KMS-11 (cell line): ENCODE data around the gene ADGRE1.

Experiments used
- H2AFZ ChIP-seq: fragments of 200-600 bp; sonication (generic); 2 replicates; pipeline ENCODE4 v1.6.1; 2016; ENCODE audit warnings: antibody characterized with exemption, mixed run types, low read depth
- H3K27ac ChIP-seq: fragments of 200-600 bp; sonication (generic); 2 replicates; pipeline ENCODE4 v1.6.1; 2016; ENCODE audit warnings: mild to moderate bottlenecking, mixed run types
- H3K27me3 ChIP-seq: fragments of 200-600 bp; sonication (generic); 2 replicates; pipeline ENCODE4 v1.6.1; 2017; ENCODE audit warnings: mild to moderate bottlenecking, low read depth, mixed run types, moderate library complexity; ENCODE audit not compliant: insufficient read depth
- H3K36me3 ChIP-seq: fragments of 200-600 bp; sonication (generic); 2 replicates; pipeline ENCODE4 v1.6.1; 2017; ENCODE audit warnings: mild to moderate bottlenecking, mixed run types; ENCODE audit not compliant: insufficient read depth
- H3K4me1 ChIP-seq: fragments of 200-600 bp; sonication (generic); 2 replicates; pipeline ENCODE4 v1.6.1; 2016; ENCODE audit warnings: mild to moderate bottlenecking, low read depth, mixed run types; ENCODE audit not compliant: poor library complexity, severe bottlenecking
- H3K4me2 ChIP-seq: fragments of 200-600 bp; sonication (generic); 2 replicates; pipeline ENCODE4 v1.7.0; 2016; ENCODE audit warnings: mild to moderate bottlenecking, mixed run types
- H3K4me3 ChIP-seq: fragments of 200-600 bp; sonication (generic); IDR thresholded peaks from 2 replicates; pipeline ENCODE4 v1.6.1; 2017; ENCODE audit warnings: low read depth, low read length, mixed read lengths; ENCODE audit not compliant: insufficient read depth
- H3K79me2 ChIP-seq: fragments of 200-600 bp; sonication (generic); 2 replicates; pipeline ENCODE4 v1.6.1; 2016; ENCODE audit warnings: low read depth, mixed run types; ENCODE audit not compliant: insufficient read depth
- H3K9ac ChIP-seq: fragments of 200-600 bp; sonication (generic); 2 replicates; pipeline ENCODE4 v1.6.1; 2016; ENCODE audit warnings: mild to moderate bottlenecking, mixed run types
- H4K20me1 ChIP-seq: fragments of 200-600 bp; sonication (generic); 2 replicates; pipeline ENCODE4 v1.6.1; 2016; ENCODE audit warnings: mild to moderate bottlenecking, mixed run types; ENCODE audit not compliant: insufficient read depth
- TF ChIP-seq, protein P1 (sequence below): fragments of 200-600 bp; sonication (generic); conservative IDR thresholded peaks from 2 replicates; pipeline ENCODE4 v1.6.1; 2017; ENCODE audit warnings: low read depth, mild to moderate bottlenecking, antibody characterized with exemption, low read length, moderate library complexity, mixed read lengths

The ADGRE1 gene

DNA sequence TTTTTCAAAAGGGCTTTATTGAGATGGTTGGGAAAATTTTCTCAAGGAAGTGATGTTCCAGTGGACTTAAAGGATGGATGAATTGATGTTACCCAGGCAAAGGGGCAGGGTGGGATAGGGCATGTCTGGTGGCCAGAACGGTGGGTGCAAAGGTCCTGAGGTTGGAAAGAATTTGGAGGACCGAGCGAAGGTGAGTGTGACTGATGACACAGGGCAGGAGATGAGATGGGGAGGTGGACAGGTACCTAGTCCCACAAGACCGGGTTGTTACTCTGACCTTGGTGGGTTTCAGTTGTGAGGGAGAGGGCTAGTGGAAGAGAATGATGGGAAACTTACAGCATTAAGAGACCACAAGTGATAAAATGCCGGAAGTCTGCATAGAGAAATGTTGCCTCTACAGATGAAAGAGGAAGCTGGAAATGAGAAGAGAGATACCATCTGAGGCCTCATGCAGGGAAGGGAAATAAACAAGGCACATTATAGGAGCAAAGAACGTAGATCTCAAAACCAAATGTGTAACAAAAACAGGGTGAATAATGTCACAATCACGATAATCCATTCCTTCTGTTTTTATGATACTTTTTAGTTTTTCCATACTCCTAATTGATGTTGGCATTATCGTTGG, 4.5 kb downstream of the ADGRE1 start:
- no peaks in the 10 kb centered on the region for H3K79me2 ChIP-seq
- no peak overlapping the region for H3K4me3 ChIP-seq
- no peaks in the 10 kb centered on the region for H3K4me1 ChIP-seq
- no peak overlapping the region for H3K27ac ChIP-seq
- no peaks in the 10 kb centered on the region for H3K36me3 ChIP-seq
- H3K9ac ChIP-seq = no peak overlapping the region
- H3K27me3 ChIP-seq = no peaks in the 10 kb centered on the region
- H2AFZ ChIP-seq = no peak overlapping the region
- H4K20me1 ChIP-seq = no peaks in the 10 kb centered on the region
- TF ChIP-seq, protein P1, sequence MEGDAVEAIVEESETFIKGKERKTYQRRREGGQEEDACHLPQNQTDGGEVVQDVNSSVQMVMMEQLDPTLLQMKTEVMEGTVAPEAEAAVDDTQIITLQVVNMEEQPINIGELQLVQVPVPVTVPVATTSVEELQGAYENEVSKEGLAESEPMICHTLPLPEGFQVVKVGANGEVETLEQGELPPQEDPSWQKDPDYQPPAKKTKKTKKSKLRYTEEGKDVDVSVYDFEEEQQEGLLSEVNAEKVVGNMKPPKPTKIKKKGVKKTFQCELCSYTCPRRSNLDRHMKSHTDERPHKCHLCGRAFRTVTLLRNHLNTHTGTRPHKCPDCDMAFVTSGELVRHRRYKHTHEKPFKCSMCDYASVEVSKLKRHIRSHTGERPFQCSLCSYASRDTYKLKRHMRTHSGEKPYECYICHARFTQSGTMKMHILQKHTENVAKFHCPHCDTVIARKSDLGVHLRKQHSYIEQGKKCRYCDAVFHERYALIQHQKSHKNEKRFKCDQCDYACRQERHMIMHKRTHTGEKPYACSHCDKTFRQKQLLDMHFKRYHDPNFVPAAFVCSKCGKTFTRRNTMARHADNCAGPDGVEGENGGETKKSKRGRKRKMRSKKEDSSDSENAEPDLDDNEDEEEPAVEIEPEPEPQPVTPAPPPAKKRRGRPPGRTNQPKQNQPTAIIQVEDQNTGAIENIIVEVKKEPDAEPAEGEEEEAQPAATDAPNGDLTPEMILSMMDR = no peak
- H3K4me2 ChIP-seq = no peak overlapping the region

DNA sequence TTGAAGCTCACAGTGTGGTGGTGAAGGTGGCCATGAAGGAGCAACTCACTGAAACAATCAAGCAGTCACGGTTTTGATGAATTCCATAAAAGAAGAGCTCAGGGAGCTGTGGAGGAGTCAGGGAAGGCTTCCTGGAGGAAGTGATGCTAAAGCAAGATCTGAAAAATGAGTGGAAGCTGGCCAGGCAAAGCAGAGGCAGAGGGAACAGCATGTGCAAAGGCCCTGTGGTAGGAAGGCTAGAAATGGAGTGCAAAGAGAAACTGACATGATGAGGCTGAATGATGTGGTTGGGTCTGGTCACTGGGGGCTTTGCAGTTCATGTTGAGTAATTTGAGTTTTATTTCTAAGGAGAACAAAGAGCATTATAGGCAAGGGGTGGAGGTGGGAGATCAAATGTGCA, 6.9 kb downstream of the ADGRE1 start:
- H3K4me1 ChIP-seq = no peaks in the 10 kb centered on the region
- no peaks in the 10 kb centered on the region for H3K79me2 ChIP-seq

DNA sequence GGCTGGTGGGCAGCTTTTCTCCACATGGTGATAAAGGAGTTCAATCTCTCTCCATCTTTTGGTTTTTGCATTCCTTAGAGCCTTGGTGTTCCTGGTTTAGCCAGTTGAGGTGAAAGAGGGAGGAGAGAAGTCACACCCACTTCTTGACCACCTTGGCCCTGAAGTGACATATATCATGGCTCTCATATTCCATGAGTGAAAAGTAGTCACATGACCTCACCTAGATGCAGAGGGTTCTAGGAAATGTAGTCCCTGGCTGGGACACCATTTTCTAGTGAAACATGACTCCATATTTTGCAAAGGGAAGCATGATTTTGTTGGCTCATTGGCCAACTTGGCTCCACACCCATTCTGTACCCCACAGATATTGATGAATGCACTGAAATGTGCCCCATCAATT, 16.1 kb downstream of the ADGRE1 start:
- TF ChIP-seq, protein P1 = no peak
- Histone ChIP-seq H2AFZ (no peak overlapping the region), H4K20me1 (no peaks in the 10 kb centered on the region), H3K79me2 (no peaks in the 10 kb centered on the region), H3K4me1 (no peaks in the 10 kb centered on the region), H3K4me2 (no peak overlapping the region), H3K27me3 (no peaks in the 10 kb centered on the region), H3K27ac (no peak overlapping the region), H3K9ac (no peak overlapping the region), H3K4me3 (no peak overlapping the region), H3K36me3 (no peaks in the 10 kb centered on the region)

More for the DNA sequence above, 6.9 kb downstream of the ADGRE1 start:
- no peaks in the 10 kb centered on the region for H3K27me3 ChIP-seq
- H3K27ac ChIP-seq = no peak overlapping the region
- H3K9ac ChIP-seq = no peak overlapping the region
- H3K4me3 ChIP-seq = no peak overlapping the region
- H4K20me1 ChIP-seq = no peaks in the 10 kb centered on the region
- H3K36me3 ChIP-seq = no peaks in the 10 kb centered on the region
- TF ChIP-seq, protein P1 = no peak
- H3K4me2 ChIP-seq = no peak overlapping the region
- H2AFZ ChIP-seq = no peak overlapping the region

DNA sequence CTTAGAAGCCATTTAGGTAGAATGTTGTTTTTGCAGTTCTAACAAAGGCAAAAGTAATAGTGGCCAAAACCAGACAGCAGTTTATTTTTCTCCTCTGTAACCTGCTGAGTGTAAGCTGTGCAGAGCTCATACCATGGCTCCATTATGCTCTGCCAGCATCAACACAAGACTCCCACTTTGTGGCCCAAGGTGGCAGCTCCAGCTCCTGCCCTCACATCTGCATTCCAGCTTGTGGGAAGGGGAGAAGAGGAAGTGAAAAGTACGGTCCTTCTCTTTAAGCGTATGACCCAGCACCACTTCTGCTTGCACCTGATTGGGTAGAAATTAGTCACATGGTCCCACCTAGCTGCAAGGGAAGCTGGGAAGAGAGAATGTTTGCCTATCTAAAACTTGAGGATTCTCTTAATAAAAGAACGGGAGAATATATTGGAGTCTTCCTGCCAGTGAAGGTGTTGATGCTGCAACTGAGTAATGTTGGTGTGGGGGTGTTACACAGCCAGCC, 19.2 kb downstream of the ADGRE1 start:
- Histone ChIP-seq H3K36me3 (no peaks in the 10 kb centered on the region), H2AFZ (no peak overlapping the region), H3K9ac (no peak overlapping the region), H3K4me3 (no peak overlapping the region), H3K79me2 (no peaks in the 10 kb centered on the region), H4K20me1 (no peaks in the 10 kb centered on the region), H3K4me1 (no peaks in the 10 kb centered on the region), H3K27ac (no peak overlapping the region), H3K27me3 (no peaks in the 10 kb centered on the region), H3K4me2 (no peak overlapping the region)
- TF ChIP-seq, protein P1 = no peak
